VCaP (cell line): Measurements from ENCODE around the gene ADARB2.

Source experiments
- H3K27ac ChIP-seq: fragments of 450-650 bp; 2 replicates; pipeline ENCODE4 v1.5.1; 2017
- TF ChIP-seq, protein P1 (sequence below): fragments of 450-650 bp; conservative IDR thresholded peaks from 2 replicates; pipeline ENCODE4 v1.5.1; 2017; ENCODE audit warnings: mild to moderate bottlenecking, moderate library complexity

The ADARB2 gene

DNA sequence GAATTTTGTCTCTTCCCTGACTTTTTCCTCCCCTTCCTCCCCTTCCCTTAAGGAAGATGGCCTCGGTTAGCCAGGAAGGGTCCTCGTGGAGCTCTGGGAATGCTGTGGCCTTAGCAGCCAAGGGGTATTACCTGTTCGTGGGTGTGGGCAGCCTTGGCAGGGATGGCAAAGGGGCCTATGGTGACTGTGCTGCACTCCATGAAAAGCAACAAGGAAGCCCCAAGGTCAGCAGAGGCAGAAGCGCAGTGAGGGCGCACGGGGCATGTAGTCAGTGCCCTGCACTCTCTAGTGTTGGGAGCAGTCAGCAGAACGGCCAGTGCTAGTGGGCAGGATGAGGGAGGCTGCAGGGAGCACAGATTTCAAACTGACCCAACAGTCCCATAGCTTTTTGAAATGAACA, 191.8 kb downstream of the ADARB2 start:
- no peak overlapping the region for H3K27ac ChIP-seq
- TF ChIP-seq, protein P1, sequence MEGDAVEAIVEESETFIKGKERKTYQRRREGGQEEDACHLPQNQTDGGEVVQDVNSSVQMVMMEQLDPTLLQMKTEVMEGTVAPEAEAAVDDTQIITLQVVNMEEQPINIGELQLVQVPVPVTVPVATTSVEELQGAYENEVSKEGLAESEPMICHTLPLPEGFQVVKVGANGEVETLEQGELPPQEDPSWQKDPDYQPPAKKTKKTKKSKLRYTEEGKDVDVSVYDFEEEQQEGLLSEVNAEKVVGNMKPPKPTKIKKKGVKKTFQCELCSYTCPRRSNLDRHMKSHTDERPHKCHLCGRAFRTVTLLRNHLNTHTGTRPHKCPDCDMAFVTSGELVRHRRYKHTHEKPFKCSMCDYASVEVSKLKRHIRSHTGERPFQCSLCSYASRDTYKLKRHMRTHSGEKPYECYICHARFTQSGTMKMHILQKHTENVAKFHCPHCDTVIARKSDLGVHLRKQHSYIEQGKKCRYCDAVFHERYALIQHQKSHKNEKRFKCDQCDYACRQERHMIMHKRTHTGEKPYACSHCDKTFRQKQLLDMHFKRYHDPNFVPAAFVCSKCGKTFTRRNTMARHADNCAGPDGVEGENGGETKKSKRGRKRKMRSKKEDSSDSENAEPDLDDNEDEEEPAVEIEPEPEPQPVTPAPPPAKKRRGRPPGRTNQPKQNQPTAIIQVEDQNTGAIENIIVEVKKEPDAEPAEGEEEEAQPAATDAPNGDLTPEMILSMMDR: no peak

DNA sequence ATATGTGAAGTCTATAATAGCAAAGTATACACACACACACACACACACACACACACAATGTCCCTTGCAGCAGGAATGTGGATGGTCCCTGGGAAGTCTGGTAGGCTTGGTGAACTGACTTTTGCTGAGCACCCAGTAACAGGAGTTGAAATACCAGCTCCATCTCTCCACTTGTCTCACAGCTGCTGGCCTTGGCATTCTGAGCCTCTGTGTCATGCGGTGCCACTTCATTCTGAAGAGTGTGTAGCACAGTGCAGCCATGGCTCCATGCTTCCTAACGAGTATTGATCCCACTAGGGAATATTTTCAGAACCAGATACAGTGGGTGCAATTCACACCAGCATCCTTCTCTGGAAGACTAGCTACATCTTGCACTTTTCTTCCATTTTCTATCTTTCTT, 192.4 kb downstream of the ADARB2 start:
- no peak overlapping the region for H3K27ac ChIP-seq
- TF ChIP-seq, protein P1: no peak

DNA sequence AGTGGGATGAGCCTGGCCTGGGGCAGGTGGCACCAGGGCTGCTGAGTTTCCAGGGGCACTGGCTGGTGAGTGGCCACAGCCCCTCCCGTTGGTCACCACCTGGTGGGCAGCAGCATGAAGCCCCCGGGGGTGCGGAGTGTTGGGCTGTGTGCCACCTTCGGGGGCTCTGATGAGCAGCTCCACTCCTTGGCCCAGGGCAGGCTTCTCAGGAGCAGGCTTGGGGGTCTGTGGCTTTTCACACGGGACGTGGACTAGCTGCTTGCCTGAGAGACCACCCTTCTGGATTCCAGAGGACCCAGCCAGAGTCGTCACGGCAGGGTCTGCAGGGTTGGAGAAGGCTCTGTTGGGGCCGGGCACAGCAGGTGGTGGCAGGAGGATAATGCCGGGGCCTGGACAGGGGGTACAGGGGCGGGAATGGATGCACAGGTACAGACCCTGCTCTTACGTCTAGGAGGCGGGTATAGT, 193.1 kb downstream of the ADARB2 start:
- TF ChIP-seq, protein P1: no peak
- H3K27ac ChIP-seq: no peak overlapping the region

DNA sequence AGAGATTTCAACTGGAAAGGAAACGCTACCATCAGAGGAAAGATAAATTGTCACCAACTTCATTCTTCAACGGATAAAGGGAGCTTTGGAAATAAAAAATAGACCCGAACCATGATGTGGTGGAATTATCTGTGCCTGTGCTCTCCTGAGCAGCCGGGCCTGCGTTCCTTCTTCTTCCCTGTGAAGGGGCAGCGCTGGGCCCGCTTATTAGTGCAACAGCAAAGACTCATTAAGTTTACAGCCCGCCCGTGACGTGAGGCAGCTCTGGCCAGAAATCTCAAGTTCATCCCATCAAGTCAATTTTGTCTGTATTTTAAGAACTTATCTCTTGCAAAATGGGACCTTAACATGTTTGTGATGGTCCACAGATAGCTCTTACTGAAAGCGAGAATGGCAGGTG, 193.7 kb downstream of the ADARB2 start:
- TF ChIP-seq, protein P1: no peak
- no peak overlapping the region for H3K27ac ChIP-seq

DNA sequence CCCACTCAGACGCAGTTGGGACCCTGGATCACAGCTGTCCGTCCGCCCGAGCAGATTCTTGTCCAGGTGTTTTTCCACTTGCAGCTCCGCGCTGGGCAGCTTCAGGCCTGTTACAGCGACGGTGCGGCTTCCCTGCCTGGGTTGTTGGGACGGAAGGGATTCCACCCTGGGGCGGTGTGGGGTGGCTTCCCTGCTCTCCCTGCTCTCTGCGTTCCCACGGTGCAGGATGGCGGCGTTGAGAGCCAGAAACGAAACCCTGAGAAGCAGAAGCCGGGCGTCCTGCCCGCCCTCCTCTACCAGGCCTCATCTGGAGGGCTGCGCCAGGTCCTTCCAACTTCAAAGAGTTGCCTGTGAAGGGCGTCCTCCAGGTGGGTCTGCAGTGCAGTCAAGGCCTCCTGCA, 194.4 kb downstream of the ADARB2 start:
- no peak overlapping the region for H3K27ac ChIP-seq
- TF ChIP-seq, protein P1: no peak

DNA sequence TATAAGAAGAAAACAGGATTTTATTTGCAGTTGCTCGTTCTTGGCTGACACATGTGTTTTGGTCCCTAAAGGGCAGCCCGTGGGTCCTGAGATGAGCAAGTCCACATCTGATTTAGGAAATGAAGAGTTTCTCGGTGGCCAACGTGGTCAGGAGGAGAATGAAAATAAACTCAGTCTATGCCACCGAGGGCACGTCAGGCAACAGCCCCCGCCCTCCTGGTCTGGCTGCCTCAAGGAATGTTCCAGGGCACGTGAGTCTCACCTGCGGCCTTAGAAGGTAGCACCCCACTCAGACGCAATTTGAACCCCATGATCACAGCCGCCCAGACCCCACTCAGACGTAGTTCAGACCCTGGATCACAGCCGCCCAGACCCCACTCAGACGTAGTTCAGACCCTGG, 197.2 kb downstream of the ADARB2 start:
- no peak overlapping the region for H3K27ac ChIP-seq
- TF ChIP-seq, protein P1: no peak

DNA sequence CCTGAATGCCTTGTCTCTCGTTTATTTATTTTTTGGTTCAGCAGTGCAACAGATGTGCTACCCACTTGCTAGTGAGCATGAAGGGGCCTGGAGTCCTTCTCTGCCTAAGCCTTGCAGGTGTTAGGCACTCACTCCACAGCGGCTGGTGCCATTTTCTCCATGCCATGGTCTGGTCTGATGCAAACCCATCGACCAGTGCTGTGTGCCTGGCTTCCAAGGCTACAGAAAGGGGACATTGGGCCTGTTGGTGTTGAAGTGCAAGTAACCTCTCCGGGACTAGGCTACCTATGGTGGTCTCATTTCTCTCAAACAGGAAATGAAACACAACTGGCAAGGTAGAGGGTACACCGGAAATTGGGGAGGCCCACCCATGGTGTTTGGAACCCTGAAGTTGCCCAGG, 198.1 kb downstream of the ADARB2 start:
- no peak overlapping the region for H3K27ac ChIP-seq
- TF ChIP-seq, protein P1: no peak
